NOMO-1 (cell line): Measurements from ENCODE around the gene ST6GAL2.

Source experiments
- DNase-seq, 2 experiments: peaks; one replicate each; lab custom pipeline; 2025; ENCODE audit not compliant: unreplicated experiment in 2 of 2; lab: John Stamatoyannopoulos, UW

The ST6GAL2 gene

GRCh38 chr2:106864051-106864450, 21.9 kb downstream of the ST6GAL2 start:
- no peak for DNase-seq

- no peak for DNase-seq
Observed at GRCh38 chr2:106863387-106863786, 22.6 kb downstream of the ST6GAL2 start.

DNA sequence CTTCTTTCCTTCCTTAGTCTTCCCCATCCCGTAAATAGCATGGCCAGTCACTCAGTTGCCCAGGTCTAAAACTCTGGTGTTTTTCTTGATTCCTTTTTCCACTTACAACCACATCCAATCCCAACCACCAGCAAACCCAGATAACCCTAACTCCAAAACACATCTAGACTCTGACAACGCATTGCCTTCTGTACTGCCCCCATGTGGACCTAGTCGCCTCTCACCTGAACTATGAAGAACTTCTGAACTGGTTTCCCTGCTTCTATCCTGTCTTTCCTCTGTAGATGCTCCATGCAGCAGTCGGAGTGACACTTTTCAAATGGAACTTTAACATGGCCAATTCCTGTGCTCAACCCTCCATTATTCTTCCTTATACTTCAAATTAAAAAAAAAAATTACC, 26.5 kb downstream of the ST6GAL2 start:
- DNase-seq = no peak

- no peak for DNase-seq
Observed at GRCh38 chr2:106858810-106859209, 27.2 kb downstream of the ST6GAL2 start.

DNA sequence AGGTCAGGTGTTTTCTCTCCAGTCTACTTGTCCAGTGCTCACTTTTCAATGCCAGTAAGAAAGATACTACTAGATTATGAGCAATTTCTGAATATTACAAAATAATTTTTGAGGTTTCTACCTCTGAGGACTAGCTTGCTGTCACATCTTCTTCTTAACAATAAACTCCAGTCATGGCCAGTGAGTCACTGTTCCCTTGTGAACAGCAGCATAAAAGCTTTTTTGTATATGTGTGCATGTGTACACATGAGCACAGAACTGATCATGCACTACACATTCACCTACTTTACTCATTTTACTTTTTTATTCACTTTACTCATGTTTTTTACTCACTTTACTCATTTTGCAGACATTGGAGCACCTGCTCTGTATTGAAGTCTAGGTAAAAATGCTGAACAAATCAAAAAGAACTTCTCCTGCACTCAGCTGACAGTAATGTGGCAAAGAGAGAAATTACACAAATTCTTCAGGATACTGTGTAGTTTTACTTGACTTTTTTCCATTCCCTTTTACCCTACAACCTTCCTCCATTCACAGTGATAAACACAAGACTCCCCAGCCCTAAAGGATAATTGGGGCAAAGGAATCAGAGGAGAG, 28.0 kb downstream of the ST6GAL2 start:
- DNase-seq = no peak

GRCh38 chr2:106853631-106854030, 32.3 kb downstream of the ST6GAL2 start:
- DNase-seq = no peak

DNA sequence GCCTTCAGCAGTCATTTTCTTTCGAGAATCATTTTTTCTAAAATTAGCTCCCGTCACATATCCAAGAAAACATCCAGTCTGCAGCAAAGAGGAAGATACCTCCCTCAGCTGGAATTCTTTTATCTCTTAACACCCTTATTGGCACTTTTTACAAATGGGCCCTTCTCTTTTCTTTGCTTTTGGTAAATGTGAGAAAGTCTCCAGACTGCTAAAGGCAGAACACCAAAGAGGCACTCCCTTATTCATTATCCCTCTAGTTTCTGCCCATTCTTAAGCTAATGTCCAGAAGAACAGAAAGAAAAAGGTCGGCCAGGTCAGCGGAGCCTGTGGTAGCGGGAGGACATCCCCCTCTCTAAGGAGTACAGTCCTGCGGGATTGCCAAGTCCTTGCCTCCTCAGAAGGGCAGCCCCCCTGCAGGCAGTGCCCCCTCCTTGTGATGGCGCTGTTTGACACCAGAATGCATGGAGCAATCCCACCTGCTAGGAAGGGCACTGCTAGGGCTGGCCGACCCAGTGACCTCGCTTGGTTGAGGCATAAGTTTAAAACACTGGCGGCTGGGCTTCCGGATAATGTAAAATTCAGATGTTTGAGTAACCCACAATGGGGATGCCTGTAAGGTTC, 34.0 kb downstream of the ST6GAL2 start:
- DNase-seq = no peak

GRCh38 chr2:106851087-106851874, 34.7 kb downstream of the ST6GAL2 start:
- no peak for DNase-seq

DNA sequence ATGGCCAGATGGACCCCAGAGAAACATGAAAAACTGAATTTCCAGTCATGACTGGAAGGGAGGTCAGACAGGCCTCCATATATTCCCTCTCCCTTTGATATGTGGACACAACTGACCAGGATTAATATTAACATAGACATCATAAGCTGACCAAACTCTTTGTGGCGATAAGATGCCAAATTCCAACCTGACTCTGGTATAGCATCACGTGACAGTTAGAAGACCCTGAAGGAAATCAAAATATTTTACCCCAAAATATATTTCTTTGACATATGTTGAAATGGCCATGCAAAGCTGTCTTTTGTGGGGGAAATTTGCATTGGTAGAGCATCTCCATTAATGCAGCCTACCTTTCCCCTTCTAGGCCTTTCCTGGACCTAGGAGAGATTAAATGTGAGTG, 36.7 kb downstream of the ST6GAL2 start:
- DNase-seq = no peak

- DNase-seq = no peak
Observed at GRCh38 chr2:106847366-106847765, 38.6 kb downstream of the ST6GAL2 start.

- DNase-seq = no peak
Observed at GRCh38 chr2:106845716-106846115, 40.3 kb downstream of the ST6GAL2 start.

DNA sequence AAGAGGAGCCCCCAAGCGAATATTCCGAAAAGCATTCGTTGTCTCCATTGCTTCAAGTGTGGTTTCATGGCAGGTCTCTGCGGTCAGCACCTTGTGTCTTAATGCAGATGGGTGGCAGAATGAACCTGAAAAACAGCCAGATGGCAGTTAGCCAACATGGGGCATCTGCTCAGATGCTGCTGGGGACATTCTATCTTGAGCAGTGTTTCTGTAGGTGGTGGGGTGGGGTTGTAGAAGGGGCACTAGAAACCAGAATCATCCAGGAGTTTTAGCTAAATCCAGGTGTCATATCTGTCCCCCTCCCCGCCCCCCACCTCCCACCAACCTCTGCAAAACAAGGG, 42.1 kb downstream of the ST6GAL2 start:
- DNase-seq = no peak

GRCh38 chr2:106843001-106843909, 42.7 kb downstream of the ST6GAL2 start:
- no peak for DNase-seq

- DNase-seq = no peak
Observed at GRCh38 chr2:106841886-106842645, 43.9 kb downstream of the ST6GAL2 start.

DNA sequence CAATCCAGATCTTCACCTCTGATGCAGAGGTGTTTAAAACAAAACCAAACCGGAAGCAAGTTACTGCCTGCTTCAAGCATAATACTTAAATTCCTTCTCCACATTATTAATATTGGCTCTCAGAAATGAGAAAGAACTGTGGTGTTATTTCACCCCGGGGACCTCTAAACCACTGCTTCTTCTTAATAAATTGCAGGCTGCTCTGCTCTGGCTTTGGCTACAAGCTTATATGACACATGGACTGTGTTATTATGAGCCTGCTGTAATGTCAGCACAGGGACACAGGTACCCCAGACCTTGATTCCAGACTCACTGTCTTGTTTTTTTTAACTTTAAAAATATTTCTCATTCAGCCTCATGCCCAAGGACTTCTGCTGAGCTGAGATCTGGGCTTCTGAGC, 45.1 kb downstream of the ST6GAL2 start:
- DNase-seq = no peak

DNA sequence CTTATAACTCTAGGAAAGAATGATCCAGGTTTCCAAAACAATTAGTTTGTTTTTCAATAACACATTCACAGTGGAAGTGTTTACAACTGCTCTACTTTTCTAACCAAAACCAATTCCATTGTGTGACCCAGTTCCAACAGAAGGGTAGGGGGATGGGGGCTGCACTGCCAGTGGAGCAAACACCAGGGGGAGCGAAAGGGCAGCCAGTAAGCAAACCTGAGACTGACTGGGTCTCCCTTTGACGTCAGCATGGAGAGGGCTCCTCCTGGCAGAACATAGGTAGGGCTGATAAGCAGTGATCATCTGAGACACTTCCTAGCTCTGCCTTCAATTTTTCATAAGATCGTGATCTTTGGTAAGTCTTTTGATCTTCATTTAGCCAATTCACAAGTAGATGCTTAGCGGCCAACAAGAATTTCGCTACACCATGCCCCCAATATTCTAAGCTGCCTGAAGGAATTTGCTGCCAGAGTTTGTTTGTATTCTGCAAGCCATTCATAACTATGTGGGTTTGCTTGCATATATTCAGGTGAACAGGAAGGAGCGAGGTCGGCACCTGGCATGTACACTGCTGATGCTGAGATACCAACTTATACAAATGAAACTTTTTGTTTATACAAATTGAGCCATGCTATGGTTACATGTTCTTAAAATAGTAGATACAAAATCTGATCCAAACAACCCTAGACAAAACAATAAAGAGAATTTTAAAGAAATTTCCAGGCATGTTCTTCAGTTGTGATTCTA, 45.9 kb downstream of the ST6GAL2 start:
- no peak for DNase-seq

DNA sequence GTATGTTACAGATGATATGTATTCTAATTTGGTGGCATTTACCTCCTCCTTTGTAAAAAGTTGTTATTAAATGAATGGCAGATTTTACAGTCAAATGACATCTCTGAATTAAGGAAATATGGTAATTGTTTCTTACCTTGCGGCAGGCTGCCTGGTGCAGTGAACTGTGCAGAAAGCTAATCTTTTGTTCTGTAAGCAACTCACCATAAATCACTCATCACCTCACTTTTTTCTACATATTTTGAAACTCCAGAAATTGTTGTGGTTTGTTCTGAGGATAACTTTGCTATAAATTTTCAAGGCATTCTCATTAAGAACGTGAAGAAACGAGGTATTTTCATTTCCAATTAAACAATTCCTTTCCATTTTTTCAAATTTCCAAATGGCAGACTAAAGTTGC, 52.7 kb downstream of the ST6GAL2 start:
- DNase-seq = no peak

DNA sequence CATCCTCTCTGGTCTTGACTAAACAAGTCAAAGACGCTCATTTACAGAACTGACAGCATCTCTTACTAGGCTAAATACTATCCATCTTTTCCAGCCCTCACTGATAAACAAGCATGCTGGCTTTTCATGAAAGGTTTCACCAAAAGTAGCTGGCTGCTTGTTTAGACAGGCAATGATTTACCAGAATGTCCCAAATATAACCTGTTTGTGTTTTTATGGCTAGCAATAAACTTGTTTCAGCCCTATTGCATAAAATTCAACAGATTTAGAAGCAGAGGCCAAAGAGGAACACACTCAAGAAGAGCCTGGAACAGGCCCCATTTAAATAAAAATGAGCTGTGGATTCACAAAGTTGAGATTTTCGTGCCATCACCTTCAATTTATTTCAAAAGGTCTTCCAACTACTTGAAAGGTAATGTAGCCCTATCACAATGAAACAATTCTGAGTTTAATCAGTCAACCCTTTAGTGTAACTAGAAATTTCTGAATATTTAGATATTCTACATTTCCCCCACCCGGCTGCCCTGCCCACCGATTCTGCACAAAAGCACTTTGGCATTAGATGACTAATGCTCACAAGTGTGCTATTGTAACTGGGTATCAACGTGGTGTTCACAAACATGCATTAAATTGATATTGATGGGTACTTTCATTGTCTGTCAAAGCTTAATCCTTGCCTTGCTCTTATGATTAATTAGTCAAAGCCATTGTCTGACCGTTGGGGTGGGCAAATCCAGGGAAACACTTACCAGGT, 54.0 kb downstream of the ST6GAL2 start:
- DNase-seq = no peak

DNA sequence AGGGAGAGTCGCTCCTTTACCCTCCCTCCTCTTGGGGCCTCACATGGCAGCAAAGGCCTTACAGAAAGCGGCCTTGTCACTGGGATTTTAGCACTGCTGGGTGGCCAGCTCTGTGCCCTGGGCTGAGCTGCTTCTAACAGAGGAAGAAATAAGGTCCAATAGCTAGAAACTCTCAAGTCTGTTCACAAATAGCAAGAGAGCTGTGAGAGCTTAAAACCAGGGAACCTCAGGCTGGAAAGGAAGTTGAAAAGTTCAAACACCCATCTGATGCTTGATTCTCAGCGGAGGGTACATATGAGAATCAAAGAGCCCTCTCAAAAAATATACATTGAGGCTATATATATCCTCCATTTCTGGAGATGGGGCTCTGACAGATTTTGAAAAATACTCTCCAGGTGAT, 54.7 kb downstream of the ST6GAL2 start:
- DNase-seq = no peak
